Measurements from ENCODE around the gene DFFA.
"Not testable (repeated sequence)": the region's sequence is repeated elsewhere in the genome, so short reads cannot be mapped to it uniquely, and the experiment has no call there.

DFFA gene

GRCh38 chr1:10504249-10504648 is 31.9 kb upstream of the DFFA start:
- ATAC-seq: no peak

GRCh38 chr1:10502206-10502605 is 29.9 kb upstream of the DFFA start:
- peak in 1 of 2 donors; percentile 38 for ATAC-seq

GRCh38 chr1:10498231-10498630 is 25.9 kb upstream of the DFFA start:
- peak in 1 of 2 donors; percentile 24 for ATAC-seq

GRCh38 chr1:10497109-10497508 is 24.8 kb upstream of the DFFA start:
- ATAC-seq: no peak

GRCh38 chr1:10495952-10496351 is 23.6 kb upstream of the DFFA start:
- no peak for ATAC-seq

- ATAC-seq: no peak
These were observed 23.1 kb upstream of the DFFA start for GRCh38 chr1:10495475-10495817.

- ATAC-seq: peak; percentile 92 to 94
These were observed 22.6 kb upstream of the DFFA start for GRCh38 chr1:10494754-10495474.

- ATAC-seq: no peak
These were observed 22.1 kb upstream of the DFFA start for GRCh38 chr1:10494418-10494753.

GRCh38 chr1:10490286-10490970 is 18.1 kb upstream of the DFFA start:
- ATAC-seq: no peak

- no peak for ATAC-seq
These were observed 17.1 kb upstream of the DFFA start for GRCh38 chr1:10489291-10490055.

GRCh38 chr1:10484521-10484920 is 12.2 kb upstream of the DFFA start:
- no peak for ATAC-seq

GRCh38 chr1:10480614-10481013 is 8.3 kb upstream of the DFFA start:
- no peak for ATAC-seq

GRCh38 chr1:10479296-10479695 is 7.0 kb upstream of the DFFA start:
- no peak for ATAC-seq

- ATAC-seq: no peak
These were observed 3.2 kb upstream of the DFFA start for GRCh38 chr1:10475510-10475909.

GRCh38 chr1:10474613-10475507 is 2.5 kb upstream of the DFFA start, which contains the start of gene PEX14:
Gene PEX14, plus strand, starts transcription at chr1:10474950. Its CDS starts 17 bp downstream, at chr1:10474967.
- peak; percentile 87 to 88 for ATAC-seq

GRCh38 chr1:10474309-10474612 is 1.9 kb upstream of the DFFA start:
- ATAC-seq: not testable (repeated sequence)

GRCh38 chr1:10473145-10473765 is 926 bp upstream of the DFFA start:
- ATAC-seq: no peak

GRCh38 chr1:10471411-10472219 is 714 bp downstream of the DFFA start:
- ATAC-seq: no peak

GRCh38 chr1:10470043-10470442 is 2.3 kb downstream of the DFFA start:
- no peak for ATAC-seq

- ATAC-seq: no peak
These were observed 5.3 kb downstream of the DFFA start for GRCh38 chr1:10467078-10467477.

GRCh38 chr1:10459184-10459583 is 13.1 kb downstream of the DFFA start:
- no peak for ATAC-seq

GRCh38 chr1:10457875-10458274 is 14.5 kb downstream of the DFFA start:
- no peak for ATAC-seq
